WI38 (cell line): Measurements from ENCODE around the gene LCOR.

Experiments
- H3K4me3 ChIP-seq: 2 replicates; pipeline ENCODE4 v1.5.1; 2011; ENCODE audit warnings: low read depth, mild to moderate bottlenecking, control low read depth, low read length
- CTCF ChIP-seq: IDR thresholded peaks from 2 replicates; pipeline ENCODE4 v1.5.1; 2012; ENCODE audit warnings: low read depth, mild to moderate bottlenecking, control low read depth, low read length

LCOR gene

GRCh38 chr10:96972264-96972663 lies 140.2 kb downstream of the LCOR start:
- no peak for TF ChIP-seq CTCF
- H3K4me3 ChIP-seq = no peak overlapping the region

GRCh38 chr10:96973809-96974747 lies 142.0 kb downstream of the LCOR start:
- TF ChIP-seq CTCF = no peak
- H3K4me3 ChIP-seq = no peak overlapping the region

- H3K4me3 ChIP-seq = no peak overlapping the region
- no peak for TF ChIP-seq CTCF
Observed at GRCh38 chr10:96975136-96975535, 143.0 kb downstream of the LCOR start.

GRCh38 chr10:96978621-96979154 lies 146.6 kb downstream of the LCOR start:
- no peak overlapping the region for H3K4me3 ChIP-seq
- no peak for TF ChIP-seq CTCF

GRCh38 chr10:96982149-96982930 lies 150.2 kb downstream of the LCOR start:
- no peak overlapping the region for H3K4me3 ChIP-seq
- TF ChIP-seq CTCF = no peak

- no peak for TF ChIP-seq CTCF
- H3K4me3 ChIP-seq = no peak overlapping the region
Observed at GRCh38 chr10:96984541-96985131, 152.5 kb downstream of the LCOR start.
